K562 (cell line): Measurements from ENCODE around the gene ATP8A1. TPM values are rescaled to one million over a fixed set of nuclear protein-coding genes. Genes with fewer than 3 reads are reported as not detected.

Source experiments
- ATAC-seq: fragments of 200-7000 bp; cut with Tn5 transposase; 3 replicates; pipeline ENCODE4 v1.9.1; 2020; ENCODE audit warnings: moderate library complexity
- BruUV-seq: library from RNA; stranded (reverse); fragments of 400-500 nt; replicated peaks from 2 replicates; lab custom pipeline; 2021; lab: Mats Ljungman, UMichigan
- CTCF ChIA-PET: fragments of 300-600 bp; formaldehyde crosslinking; extraction: SDS; loops from one replicate; lab custom pipeline; 2021; ENCODE audit warnings: low intra/inter-chr PET ratio; lab: Yijun Ruan, JAX
- POLR2A ChIA-PET: fragments of 300-600, 350-650 bp; sonication (Branson Sonifier 250); formaldehyde crosslinking; extraction: SDS; loops from one replicate; lab custom pipeline; 2021; ENCODE audit warnings: antibody characterized with exemption, inconsistent platforms; lab: Yijun Ruan, JAX
- DNase-seq, 4 experiments: peaks; one replicate each; pipeline versions ENCODE4 v3.0.0 to v3.0.0-alpha.2; 2011 to 2018; ENCODE audit warnings: low spot score in 3 of 4, mixed read lengths in 3 of 4; ENCODE audit errors: extremely low read depth in 1 of 4
- FAIRE-seq: peaks from 2 replicates; lab custom pipeline; 2011; peaks lifted over from hg19 to GRCh38; lab: Jason Lieb, UNC
- H2AFZ ChIP-seq: 2 replicates; pipeline ENCODE4 v1.6.0; 2011; ENCODE audit warnings: low read depth, low read length, control low read depth, inconsistent platforms
- H3K27ac ChIP-seq: fragments of 200-600 bp; 3 replicates; pipeline ENCODE4 v1.8.0; 2011; ENCODE audit warnings: low read depth, mild to moderate bottlenecking, control low read depth, inconsistent platforms, low read length, moderate library complexity, mixed read lengths; ENCODE audit errors: extremely low read depth
- H3K27me3 ChIP-seq, 2 experiments: fragments of 300-600 bp in 1 of 2; 2 replicates in 1 of 2; 3 replicates in 1 of 2; pipeline versions ENCODE4 v1.6.0 to v1.8.0; 2011; ENCODE audit warnings: inconsistent platforms in 2 of 2, low read length in 2 of 2, mild to moderate bottlenecking in 1 of 2, mixed read lengths in 1 of 2, moderate library complexity in 1 of 2; ENCODE audit not compliant: control insufficient read depth in 2 of 2, insufficient read depth in 2 of 2
- H3K36me3 ChIP-seq: fragments of 300-600 bp; 3 replicates; pipeline ENCODE4 v1.8.0; 2011; ENCODE audit warnings: mild to moderate bottlenecking, low read length, inconsistent platforms; ENCODE audit not compliant: control insufficient read depth, insufficient read depth
- H3K4me1 ChIP-seq, 2 experiments: fragments of 200-600 bp in 1 of 2; replicated peaks in 1 of 2; 2 replicates in 1 of 2; 3 replicates in 1 of 2; pipeline versions ENCODE4 v1.5.1 to v1.8.0; 2011; ENCODE audit warnings: inconsistent platforms in 2 of 2, low read length in 2 of 2, mild to moderate bottlenecking in 1 of 2, mixed read lengths in 1 of 2, moderate library complexity in 1 of 2; ENCODE audit not compliant: control insufficient read depth in 2 of 2, insufficient read depth in 2 of 2
- H3K4me2 ChIP-seq: 2 replicates; pipeline ENCODE4 v1.6.1; 2011; ENCODE audit warnings: low read length, control low read depth, inconsistent platforms, mixed read lengths; ENCODE audit not compliant: insufficient read depth
- H3K4me3 ChIP-seq: fragments of 200-600 bp; sonication (generic), shearing (Covaris generic); 2 replicates; pipeline ENCODE4 v1.5.1; 2016; ENCODE audit warnings: control low read depth, inconsistent platforms
- H3K79me2 ChIP-seq: fragments of 200-600 bp; 3 replicates; pipeline ENCODE4 v1.8.0; 2011; ENCODE audit warnings: low read length, inconsistent platforms; ENCODE audit not compliant: control insufficient read depth, insufficient read depth
- H3K9ac ChIP-seq, 2 experiments: 2 replicates each; pipeline versions ENCODE4 v1.6.0 to v1.6.1; 2011; ENCODE audit warnings: low read depth in 2 of 2, low read length in 2 of 2, control low read depth in 1 of 2, inconsistent platforms in 1 of 2, mild to moderate bottlenecking in 1 of 2, mixed read lengths in 1 of 2; ENCODE audit not compliant: insufficient read depth in 1 of 2
- H3K9me1 ChIP-seq: one replicate; pipeline ENCODE4 v1.6.0; 2011; ENCODE audit warnings: inconsistent platforms, mild to moderate bottlenecking, low read length, moderate library complexity; ENCODE audit not compliant: control insufficient read depth, insufficient read depth
- H3K9me3 ChIP-seq: replicated peaks from 2 replicates; pipeline ENCODE4 v1.5.1; 2011; ENCODE audit warnings: low read depth, low read length, inconsistent platforms; ENCODE audit not compliant: control insufficient read depth, insufficient read depth
- H4K20me1 ChIP-seq: replicated peaks from 2 replicates; pipeline ENCODE4 v1.6.1; 2011; ENCODE audit warnings: low read length, inconsistent platforms, mixed read lengths; ENCODE audit not compliant: control insufficient read depth, insufficient read depth
- BRD4 ChIP-seq: fragments of 200-600 bp; sonication (generic); IDR thresholded peaks from 2 replicates; pipeline ENCODE4 v1.6.1; 2017; ENCODE audit warnings: inconsistent platforms
- C11orf30 ChIP-seq: fragments of 450-650 bp; IDR thresholded peaks from 2 replicates; pipeline ENCODE4 v1.6.1; 2016; ENCODE audit warnings: low read depth, mild to moderate bottlenecking
- ELF1 ChIP-seq: fragments of 200-800 bp; sonication (Bioruptor generic); IDR thresholded peaks from 2 replicates; pipeline ENCODE4 v1.6.1; 2016; ENCODE audit warnings: missing genetic modification characterization, missing compliant biosample characterization
- HMG20A ChIP-seq: fragments of 450-650 bp; formaldehyde crosslinking; conservative IDR thresholded peaks from 2 replicates; pipeline ENCODE4 v1.4.0; 2020; ENCODE audit warnings: mild to moderate bottlenecking, mixed read lengths
- HNRNPH1 ChIP-seq: fragments of 200-400 bp; formaldehyde crosslinking; optimal IDR thresholded peaks from 2 replicates; pipeline ENCODE3; 2017; ENCODE audit warnings: low read depth, mild to moderate bottlenecking, low read length, moderate library complexity
- LEF1 ChIP-seq: fragments of 450-650 bp; IDR thresholded peaks from 2 replicates; pipeline ENCODE4 v1.6.1; 2016; ENCODE audit warnings: mild to moderate bottlenecking
- MCM2 ChIP-seq: fragments of 450-650 bp; IDR thresholded peaks from 2 replicates; pipeline ENCODE4 v1.6.1; 2017; ENCODE audit warnings: low read depth, mild to moderate bottlenecking
- MYNN ChIP-seq, 2 experiments: sonication (generic); formaldehyde crosslinking in 1 of 2; IDR thresholded peaks; 2 replicates each; pipeline versions ENCODE4 v1.5.0 to v1.6.1; 2016 to 2020; ENCODE audit warnings: antibody characterized with exemption in 1 of 2, missing genetic modification reagents in 1 of 2
- SP2 ChIP-seq: IDR thresholded peaks from 2 replicates; pipeline ENCODE4 v1.6.1; 2011; ENCODE audit warnings: mild to moderate bottlenecking, low read depth, low read length, moderate library complexity; ENCODE audit not compliant: poor library complexity, severe bottlenecking; ENCODE audit errors: extremely low read depth
- TEAD2 ChIP-seq: fragments of 450-650 bp; IDR thresholded peaks from 2 replicates; pipeline ENCODE4 v1.6.1; 2016; ENCODE audit warnings: missing genetic modification characterization, control low read depth, missing compliant biosample characterization
- TGIF2 ChIP-seq: sonication (generic); formaldehyde crosslinking; IDR thresholded peaks from 2 replicates; pipeline ENCODE4 v1.8.1; 2022; ENCODE audit warnings: mild to moderate bottlenecking, missing genetic modification reagents, moderate library complexity
- WGBS: fragments of 100-300 bp; shearing (Covaris generic); methylation state at CpG from one replicate; pipeline ENCODE4 v1.1.6; 2016; ENCODE audit warnings: low coverage, mixed read lengths; ENCODE audit not compliant: insufficient coverage; ENCODE audit errors: missing lambda C conversion rate; 5-methylcytosine and 5-hydroxymethylcytosine counted together
- in situ Hi-C: fragments of 300-500 bp; cut with MboI; formaldehyde crosslinking; loops from 4 replicates; pipeline ENCODE4 v1.15.0; 2018; ENCODE audit warnings: inconsistent platforms, mixed read lengths
- intact Hi-C: fragments of 100-400 bp; cut with micrococcal nuclease; formaldehyde crosslinking; loops from 2 replicates; pipeline ENCODE4 v1.14.2; 2022
- polyA plus RNA-seq, 8 experiments: library from polyadenylated mRNA; depleted of rRNA in 4 of 8; stranded (reverse) in 5 of 8; unstranded in 3 of 8; fragments of >200 nt; fragmentation: Nextera tagmentation in 2 of 8; fragmentation: Illumina TruSeq in 1 of 8; extraction: Ambion mirVana in 2 of 8; extraction: Trizol in 1 of 8; gene quantifications; 2 replicates each; pipeline versions ENCODE4 v1.2.1 to v1.2.3, GENCODE V29; 2011 to 2014; ENCODE audit warnings: inconsistent platforms in 1 of 8, missing spikeins in 1 of 8
- total RNA-seq, 7 experiments: library from RNA; depleted of rRNA in 6 of 7; stranded (reverse); fragments of >200 nt in 6 of 7; fragmentation: Illumina TruSeq in 2 of 7; extraction: Trizol in 2 of 7; gene quantifications; 2 replicates each; pipeline versions ENCODE4 v1.2.1 to v1.2.3, GENCODE V29; 2011 to 2021; ENCODE audit warnings: low replicate concordance in 1 of 7
- TF ChIP-seq, protein P1 (sequence below): fragments of 250-450 bp; sonication (Bioruptor Pico); IDR thresholded peaks from 2 replicates; pipeline ENCODE4 v1.5.0; 2021
- TF ChIP-seq, protein P2 (sequence below): fragments of 250-450 bp; sonication (Bioruptor Pico); IDR thresholded peaks from 2 replicates; pipeline ENCODE4 v1.8.0; 2021; ENCODE audit warnings: mild to moderate bottlenecking, moderate library complexity
- TF ChIP-seq, protein P3 (sequence below): fragments of 450-650 bp; IDR thresholded peaks from 2 replicates; pipeline ENCODE4 v1.7.0; 2016; ENCODE audit warnings: borderline replicate concordance

The ATP8A1 gene
- total and polyA plus RNA-seq, 9 of the 15 experiments (the other 6 are each of a cell fraction or from before 2014, with no cell fraction given): 0.05 to 0.29 (median 0.07) TPM; not detected in 2

- no peak overlapping the region for H3K4me3 ChIP-seq
- TF ChIP-seq C11orf30 (no peak), HMG20A (no peak), SP2 (no peak), ELF1 (tag) (no peak), MCM2 (no peak), TGIF2 (no peak), BRD4 (no peak), LEF1 (no peak), TEAD2 (tag) (no peak), MYNN (IDR thresholded peaks at IDR 0.05) (no peak), MYNN (CRISPR knock-in tag; IDR thresholded peaks at IDR 0.05) (no peak), HNRNPH1 (no peak)
- TF ChIP-seq, protein P1, sequence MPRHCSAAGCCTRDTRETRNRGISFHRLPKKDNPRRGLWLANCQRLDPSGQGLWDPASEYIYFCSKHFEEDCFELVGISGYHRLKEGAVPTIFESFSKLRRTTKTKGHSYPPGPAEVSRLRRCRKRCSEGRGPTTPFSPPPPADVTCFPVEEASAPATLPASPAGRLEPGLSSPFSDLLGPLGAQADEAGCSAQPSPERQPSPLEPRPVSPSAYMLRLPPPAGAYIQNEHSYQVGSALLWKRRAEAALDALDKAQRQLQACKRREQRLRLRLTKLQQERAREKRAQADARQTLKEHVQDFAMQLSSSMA (CRISPR knock-in tag): no peak
- TF ChIP-seq, protein P2, sequence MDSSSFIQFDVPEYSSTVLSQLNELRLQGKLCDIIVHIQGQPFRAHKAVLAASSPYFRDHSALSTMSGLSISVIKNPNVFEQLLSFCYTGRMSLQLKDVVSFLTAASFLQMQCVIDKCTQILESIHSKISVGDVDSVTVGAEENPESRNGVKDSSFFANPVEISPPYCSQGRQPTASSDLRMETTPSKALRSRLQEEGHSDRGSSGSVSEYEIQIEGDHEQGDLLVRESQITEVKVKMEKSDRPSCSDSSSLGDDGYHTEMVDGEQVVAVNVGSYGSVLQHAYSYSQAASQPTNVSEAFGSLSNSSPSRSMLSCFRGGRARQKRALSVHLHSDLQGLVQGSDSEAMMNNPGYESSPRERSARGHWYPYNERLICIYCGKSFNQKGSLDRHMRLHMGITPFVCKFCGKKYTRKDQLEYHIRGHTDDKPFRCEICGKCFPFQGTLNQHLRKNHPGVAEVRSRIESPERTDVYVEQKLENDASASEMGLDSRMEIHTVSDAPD (CRISPR knock-in tag): no peak
- TF ChIP-seq, protein P3, sequence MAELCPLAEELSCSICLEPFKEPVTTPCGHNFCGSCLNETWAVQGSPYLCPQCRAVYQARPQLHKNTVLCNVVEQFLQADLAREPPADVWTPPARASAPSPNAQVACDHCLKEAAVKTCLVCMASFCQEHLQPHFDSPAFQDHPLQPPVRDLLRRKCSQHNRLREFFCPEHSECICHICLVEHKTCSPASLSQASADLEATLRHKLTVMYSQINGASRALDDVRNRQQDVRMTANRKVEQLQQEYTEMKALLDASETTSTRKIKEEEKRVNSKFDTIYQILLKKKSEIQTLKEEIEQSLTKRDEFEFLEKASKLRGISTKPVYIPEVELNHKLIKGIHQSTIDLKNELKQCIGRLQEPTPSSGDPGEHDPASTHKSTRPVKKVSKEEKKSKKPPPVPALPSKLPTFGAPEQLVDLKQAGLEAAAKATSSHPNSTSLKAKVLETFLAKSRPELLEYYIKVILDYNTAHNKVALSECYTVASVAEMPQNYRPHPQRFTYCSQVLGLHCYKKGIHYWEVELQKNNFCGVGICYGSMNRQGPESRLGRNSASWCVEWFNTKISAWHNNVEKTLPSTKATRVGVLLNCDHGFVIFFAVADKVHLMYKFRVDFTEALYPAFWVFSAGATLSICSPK: no peak
- WGBS: 2% methylated on average over 3 of the region's 3 CpGs
- H3K36me3 ChIP-seq: no peaks in the 10 kb centered on the region
- intact Hi-C loops: no loop called here
- no peaks in the 10 kb centered on the region for H3K27me3 ChIP-seq
- no peak for ATAC-seq
- no peak overlapping the region for H3K4me2 ChIP-seq
- no peaks in the 10 kb centered on the region for H3K4me1 ChIP-seq
- no peak for DNase-seq
- ChIA-PET CTCF (no interaction called here), POLR2A (no interaction called here)
- H2AFZ ChIP-seq: no peak overlapping the region
- no peaks in the 10 kb centered on the region for H3K9me1 ChIP-seq
- peak; percentile 71 for FAIRE-seq
- H3K9ac ChIP-seq: no peak overlapping the region
- H3K79me2 ChIP-seq: no peaks in the 10 kb centered on the region
- H4K20me1 ChIP-seq: no peaks in the 10 kb centered on the region
- no peak overlapping the region for H3K27ac ChIP-seq
- in situ Hi-C loops: no loop called here
- BruUV-seq: no TSS peak
- H3K9me3 ChIP-seq: no peaks in the 10 kb centered on the region
These were observed 78.7 kb downstream of the ATP8A1 start for GRCh38 chr4:42578187-42578586.
